ENCODE measurements around the gene OGFOD3.
"Not testable (repeated sequence)": the region's sequence is repeated elsewhere in the genome, so short reads cannot be mapped to it uniquely, and the experiment has no call there.

OGFOD3 gene

DNA sequence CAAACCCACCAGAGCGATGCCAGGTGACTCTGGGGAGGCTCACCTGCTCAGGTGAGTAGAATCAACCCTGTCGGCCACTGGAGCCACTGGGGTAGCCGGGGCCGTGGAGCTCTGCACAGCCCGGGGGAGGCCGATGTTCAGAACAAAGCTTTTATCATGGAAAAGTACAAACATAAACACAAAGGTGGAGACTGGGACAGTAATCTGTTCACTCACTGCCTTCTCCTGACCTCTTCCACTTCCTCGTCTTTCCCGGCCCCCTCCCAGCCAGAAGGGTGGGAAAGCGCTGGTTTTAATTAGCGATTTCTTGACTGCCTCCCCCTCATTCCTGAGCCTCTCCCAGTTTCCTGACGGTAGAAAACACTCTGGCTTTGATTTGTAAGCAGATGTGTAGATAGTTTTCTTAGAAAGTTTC, 69.1 kb downstream of the OGFOD3 start:
- DNase-seq, result no peak

DNA sequence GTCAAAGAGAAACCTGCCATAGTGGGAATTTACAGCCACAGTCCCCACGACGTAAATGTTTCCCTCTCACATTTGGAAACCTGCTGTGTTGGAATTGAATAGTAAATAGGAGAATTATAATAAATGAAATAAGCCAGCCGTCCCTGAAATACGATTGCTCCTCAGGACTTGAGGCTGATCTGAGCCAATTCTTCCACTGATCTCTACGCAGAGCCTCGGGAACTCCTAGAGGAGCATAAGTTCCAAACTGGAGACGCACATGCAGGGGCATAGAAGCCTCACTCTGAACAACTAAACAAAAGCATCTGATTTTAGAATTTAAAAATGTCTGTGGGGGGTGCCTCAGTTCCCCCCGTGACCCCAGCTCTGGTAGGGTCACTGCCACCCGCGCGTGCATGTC, 69.5 kb downstream of the OGFOD3 start:
- DNase-seq, result no peak

DNA sequence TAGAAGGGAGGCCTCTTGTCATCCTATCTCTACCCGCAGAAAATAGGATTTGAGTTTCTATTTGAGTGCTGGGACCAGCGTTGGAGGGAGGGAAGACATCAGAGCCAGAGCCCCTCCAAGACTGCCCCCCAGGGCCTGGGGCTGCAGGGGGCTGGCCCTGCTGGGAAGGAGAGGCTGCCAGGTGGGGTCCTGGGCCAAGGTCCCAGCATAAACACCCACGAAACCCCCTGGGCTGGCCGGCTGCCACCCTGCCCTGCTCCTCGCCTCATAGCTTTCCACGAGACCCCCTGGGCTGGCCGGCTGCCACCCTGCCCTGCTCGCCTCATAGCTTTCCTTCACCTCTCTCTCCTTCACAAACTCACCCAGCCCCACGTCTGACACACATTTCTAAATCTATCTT, 70.0 kb downstream of the OGFOD3 start:
- no peak for DNase-seq

DNA sequence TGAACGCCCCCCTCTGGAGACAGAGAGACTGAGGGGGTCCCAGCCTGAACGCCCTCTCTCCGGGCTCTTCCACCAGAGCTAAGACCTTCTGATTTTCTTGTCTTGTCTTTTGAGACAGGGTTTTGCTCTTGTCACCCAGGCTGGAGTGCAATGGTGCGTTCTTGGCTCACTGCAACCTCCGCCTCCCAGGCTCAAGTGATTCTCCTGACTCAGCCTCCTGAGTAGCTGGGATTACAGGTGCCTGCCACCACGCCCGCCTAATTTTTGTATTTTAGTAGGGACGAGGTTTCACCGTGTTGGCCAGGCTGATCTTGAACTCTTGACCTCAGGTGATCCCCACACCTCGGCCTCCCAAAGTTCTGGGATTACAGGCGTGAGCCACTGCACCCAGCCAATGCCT, 70.4 kb downstream of the OGFOD3 start:
- not testable (repeated sequence) for DNase-seq

DNA sequence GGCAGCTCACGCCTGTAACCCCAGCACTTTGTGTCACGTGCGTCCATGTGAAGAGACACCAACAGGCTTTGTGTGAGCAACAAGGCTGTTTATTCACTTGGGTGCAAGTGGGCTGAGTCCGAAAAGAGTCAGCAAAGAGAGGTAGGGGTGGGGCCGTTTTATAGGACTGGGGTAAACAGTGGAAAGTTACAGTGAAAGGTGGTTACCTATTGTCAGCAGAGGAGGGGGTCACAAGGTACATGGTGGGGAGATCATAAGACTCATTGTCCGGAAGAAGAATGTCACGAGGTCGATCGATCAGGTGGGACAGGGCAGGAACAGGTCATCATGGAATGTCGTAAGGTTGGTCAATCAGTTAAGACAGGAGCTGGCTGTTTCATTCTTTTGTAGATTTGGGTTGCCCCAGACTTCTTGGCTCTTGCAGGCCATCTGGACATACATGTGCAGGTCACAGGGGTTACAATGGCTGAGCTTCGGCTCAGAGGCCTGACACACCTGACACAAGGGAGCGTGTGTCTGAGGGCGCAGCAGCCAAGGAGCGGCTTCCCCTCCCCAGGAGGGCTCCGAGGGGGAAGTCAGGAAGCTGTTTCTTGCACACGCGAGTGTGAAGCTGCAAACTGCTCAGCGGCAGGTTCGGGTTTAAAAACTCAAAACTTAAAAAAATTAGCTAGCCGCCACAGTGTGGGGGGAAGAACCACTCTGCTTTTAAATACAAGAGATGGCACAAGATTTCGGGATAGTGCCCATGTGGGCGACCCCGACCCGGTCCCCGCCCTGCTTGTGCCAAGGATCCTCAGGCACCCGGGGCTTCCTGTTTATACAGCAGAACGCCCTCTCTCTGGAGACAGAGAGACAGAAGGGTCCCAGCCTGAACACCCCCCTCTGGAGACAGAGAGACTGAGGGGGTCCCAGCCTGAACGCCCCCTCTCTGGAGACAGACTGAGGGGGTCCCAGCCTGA, 71.8 kb downstream of the OGFOD3 start:
- no peak for DNase-seq

DNA sequence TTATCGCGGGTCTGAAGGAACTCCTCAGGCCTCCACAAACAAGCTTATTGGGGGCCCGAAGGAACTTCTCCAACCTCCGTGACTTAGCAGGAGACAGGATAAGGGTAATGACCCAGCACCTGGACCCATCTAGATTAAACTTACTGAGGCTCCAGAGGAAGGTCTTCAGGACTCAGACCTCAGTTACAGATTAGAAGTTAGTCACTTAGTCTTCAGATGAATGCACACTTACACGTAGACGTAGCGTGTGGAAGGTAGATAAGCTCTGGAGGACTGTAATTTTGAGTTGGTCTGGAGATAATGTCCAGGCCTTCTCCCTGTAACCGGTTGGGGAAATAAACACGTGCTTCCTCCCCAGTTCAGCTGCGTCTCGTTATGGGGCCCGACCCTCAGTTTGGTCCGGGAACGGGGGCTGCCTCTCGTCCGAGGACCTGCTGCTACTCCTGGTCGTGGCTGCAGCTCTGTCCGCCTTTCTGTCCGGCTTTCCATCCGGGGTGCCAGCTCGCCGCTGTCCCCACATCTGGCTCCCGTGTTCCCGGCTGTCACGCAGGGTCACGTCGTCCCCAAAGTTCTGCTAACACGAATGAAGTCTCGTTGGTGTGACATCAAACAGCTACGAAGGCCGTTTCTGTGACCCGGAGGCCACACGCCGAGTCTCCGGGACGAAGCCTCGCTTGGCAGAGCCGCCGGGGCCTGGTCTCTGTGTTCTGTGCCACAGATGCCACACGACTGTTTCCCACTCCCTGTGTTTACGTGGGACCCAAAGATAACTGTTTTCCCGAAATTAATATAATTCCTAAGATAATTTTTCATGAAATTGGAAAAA, 73.0 kb downstream of the OGFOD3 start:
- DNase-seq, result no peak

DNA sequence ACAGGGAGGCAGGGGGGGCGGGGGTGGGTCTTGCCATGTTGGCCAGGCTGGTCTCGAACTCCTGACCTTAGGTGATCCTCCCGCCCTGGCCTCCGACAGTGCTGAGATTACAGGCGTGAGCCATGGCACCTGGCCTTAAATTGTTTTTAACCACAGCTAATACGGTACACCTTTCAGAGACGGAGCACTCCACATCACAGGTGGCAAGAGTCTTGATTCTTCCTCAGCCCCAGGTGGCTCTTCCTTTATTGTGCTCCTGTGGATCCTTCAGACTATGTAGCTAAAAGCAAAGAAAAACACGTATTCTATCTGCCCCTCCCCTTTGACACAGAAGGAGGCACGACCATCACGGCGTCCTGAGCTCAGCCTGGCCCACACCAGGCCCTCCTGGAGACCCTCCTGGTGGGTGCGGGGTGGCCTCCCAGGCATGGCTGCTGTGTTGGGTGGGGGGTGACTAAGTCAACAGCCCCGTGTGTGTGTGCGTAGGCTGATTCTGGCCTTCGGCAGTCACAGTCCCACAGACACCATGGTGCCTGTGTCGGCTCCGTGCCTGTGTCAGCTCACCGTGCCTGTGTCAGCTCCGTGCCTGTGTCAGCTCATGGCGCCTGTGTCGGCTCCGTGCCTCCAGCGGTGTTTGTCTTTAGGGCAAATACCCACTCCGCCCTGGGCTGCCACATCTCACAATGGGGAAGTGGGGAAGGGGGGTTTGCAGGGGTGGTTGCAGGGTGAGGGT, 74.0 kb downstream of the OGFOD3 start:
- no peak for DNase-seq

DNA sequence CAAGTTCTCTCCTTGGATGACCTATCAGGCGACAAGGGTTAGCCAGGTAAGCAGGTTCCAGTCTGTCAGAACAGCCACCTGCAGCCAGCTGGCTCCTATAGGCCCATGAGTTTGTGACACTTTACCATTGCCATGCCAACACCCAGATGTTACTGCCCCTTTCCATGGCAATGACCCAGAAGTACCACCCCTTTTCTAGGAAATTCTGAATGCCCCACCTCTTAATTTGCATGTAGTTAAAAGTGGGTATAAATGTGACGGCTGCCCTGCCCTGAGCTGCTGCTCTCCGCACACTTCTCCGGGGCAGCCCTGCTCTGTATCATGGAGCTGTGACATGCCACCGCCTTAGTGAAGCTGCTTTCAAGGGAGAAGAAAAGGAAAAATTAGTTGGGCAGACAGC, 74.8 kb downstream of the OGFOD3 start:
- DNase-seq, result no peak

DNA sequence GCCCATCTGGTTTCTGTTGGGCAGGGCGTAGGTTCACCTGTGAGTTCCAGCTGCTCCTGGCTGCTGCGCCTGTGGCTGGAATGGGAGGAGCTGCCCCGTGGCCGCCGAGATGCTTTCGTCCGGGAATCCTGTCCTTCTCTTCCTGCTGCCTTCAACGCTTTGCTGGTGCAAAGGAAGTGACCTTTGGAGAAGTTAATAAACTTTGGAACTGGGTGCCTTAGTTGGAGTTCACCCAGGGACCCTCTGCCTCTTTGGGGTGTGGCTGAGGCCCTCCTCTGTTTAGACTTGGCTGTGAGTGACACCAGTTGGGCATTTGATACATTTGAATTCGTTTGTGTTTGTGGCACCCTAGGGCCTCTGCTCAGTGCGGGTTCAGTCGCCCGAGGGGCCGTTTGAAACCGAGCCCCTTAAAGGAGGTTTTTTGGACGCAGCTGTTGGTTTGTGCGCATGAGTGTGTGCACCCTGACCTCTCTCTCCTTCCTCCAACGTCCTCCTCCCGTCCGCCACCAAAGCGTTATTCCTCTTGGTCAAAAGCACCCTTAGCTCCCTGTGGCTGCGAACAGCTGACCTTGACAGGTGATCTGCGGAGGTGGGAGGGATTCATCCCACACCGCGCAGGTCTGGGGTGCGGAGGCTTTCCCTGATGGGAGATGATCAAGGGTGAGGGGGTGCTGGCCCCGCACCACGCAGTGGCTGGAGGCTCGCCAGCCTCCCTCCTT, 75.9 kb downstream of the OGFOD3 start:
- no peak for DNase-seq

DNA sequence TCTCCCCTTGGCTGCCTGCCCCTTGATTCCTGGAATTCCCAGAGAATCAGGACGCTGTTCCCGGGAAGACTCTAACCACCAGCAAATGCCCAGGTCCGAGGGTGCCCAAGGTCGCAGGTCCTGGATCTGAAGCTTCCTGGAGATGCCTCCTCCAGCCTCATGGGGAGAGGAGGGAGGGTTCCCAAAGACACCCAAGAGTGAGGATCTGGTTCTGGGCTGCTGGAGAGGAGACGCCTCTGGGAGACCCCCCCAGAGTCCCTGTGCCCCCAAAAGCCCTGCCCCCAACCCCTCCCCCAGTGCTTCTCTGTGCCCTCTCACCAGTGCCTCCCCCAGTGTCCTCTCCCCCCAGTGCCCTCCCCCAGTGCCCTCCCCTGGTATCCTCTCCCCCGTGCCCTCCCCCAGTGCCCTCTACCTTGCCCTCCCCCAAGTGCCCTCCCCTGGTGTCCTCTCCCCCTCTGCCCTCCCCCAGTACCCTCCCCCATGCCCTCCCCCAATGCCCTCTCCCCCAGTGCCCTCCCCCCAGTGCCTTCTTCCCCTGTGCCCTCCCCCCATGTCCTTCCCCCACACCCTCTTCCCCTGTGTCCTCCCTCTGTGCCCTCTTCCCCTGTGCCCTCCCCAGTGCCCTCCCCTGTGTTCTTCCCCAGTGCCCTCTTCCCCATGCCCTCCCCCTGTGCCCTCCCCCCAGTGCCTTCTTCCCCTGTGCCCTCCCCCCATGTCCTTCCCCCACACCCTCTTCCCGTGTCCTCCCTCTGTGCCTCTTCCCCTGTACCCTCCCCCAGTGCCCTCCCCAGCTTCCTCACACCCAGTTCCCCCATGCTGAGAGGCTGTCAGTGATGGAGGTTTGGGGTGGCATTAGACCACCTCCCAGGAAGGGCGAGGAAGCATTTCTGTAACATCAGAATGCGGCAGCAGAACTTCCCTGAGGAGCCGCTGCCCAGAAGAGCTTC, 78.5 kb downstream of the OGFOD3 start:
- no peak for DNase-seq

Data from right hindlimb (tissue), 1 donor.